ENCODE data around the gene PIGZ. TPM values are rescaled to one million over a fixed set of nuclear protein-coding genes. Genes with fewer than 3 reads are reported as not detected.

The PIGZ gene
- total and polyA plus RNA-seq, 2 donors from 2014 or later, result 1.4 to 3.5 TPM

DNA sequence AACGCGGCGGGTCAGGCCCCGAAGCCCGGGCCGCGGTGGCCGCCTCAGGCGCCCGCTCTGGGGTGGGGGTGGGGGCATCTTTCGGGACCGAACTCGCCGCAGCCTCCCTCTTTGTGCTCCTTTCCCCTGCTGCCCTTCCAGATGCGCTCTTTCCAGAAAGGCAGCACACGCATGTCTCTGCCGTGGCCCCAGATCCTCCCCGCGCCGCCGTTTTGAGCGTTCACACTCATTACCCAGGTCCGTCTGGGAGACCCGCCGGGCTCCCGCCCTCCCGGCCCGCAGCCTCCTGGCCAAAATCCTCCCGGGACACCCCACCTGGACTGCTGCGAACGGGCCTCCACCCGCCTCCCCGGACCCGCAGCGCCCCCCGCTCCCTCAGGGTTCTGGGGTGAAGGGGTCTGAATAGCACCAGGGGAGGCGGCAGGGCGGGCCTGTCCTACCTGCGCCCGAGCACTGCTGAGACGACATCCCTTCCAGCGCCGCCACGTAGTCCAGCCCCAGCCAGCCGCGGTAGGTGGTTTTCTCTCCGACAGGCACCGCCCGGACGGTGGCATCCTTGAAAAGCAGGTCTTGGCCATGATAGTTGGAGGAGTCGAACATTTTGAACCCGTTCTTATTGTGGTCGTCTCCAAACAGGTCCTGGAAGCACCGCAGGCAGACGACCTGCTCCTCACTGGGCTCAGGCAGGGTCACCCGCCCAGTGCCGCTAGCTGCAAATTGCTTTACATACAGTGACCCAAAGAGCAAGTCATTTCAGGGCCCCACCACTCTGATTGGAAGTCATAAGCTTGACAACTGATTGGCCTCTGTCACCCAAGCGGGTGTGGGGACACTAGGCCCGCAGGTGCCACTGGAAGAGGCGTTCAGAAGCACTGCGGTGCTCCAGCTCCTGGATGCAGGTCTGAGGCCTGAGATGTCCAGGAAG lies 35.1 kb upstream of the PIGZ start:
- peaks cover 0 to 3% (median 0%) of the 10 kb centered on the region in 3 donors for H3K4me1 ChIP-seq (ENCODE audit: control insufficient read depth in 2 of 3, insufficient read depth in 2 of 3, low read depth in 1 of 3, low read length in 3 of 3)
- H3K27me3 ChIP-seq (ENCODE audit: control insufficient read depth, insufficient read depth, low read length), result no peaks in the 10 kb centered on the region
- FAIRE-seq, result no peak
- no peak overlapping the region for H3K9ac ChIP-seq (ENCODE audit: low read length in 3 of 3)
- peak; percentile 33 to 79 (median 51) for DNase-seq
- TF ChIP-seq, protein P1, sequence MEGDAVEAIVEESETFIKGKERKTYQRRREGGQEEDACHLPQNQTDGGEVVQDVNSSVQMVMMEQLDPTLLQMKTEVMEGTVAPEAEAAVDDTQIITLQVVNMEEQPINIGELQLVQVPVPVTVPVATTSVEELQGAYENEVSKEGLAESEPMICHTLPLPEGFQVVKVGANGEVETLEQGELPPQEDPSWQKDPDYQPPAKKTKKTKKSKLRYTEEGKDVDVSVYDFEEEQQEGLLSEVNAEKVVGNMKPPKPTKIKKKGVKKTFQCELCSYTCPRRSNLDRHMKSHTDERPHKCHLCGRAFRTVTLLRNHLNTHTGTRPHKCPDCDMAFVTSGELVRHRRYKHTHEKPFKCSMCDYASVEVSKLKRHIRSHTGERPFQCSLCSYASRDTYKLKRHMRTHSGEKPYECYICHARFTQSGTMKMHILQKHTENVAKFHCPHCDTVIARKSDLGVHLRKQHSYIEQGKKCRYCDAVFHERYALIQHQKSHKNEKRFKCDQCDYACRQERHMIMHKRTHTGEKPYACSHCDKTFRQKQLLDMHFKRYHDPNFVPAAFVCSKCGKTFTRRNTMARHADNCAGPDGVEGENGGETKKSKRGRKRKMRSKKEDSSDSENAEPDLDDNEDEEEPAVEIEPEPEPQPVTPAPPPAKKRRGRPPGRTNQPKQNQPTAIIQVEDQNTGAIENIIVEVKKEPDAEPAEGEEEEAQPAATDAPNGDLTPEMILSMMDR (IDR thresholded peaks at IDR 0.05; ENCODE audit: borderline replicate concordance, extremely low read depth, insufficient read depth), result no peak
- H3K9me3 ChIP-seq (ENCODE audit: control insufficient read depth in 2 of 3, insufficient read depth in 1 of 3, low read length in 3 of 3), result no peaks in the 10 kb centered on the region
- peak overlapping the region; percentile 34 to 49 (median 46) for H3K4me3 ChIP-seq (ENCODE audit: low read length in 3 of 3)
- intact Hi-C loops (cut with DNase I), result no loop called here
- no peak overlapping the region for H3K27ac ChIP-seq (ENCODE audit: low read depth in 2 of 2, low read length in 2 of 2)
- no peaks in the 10 kb centered on the region for H3K36me3 ChIP-seq (ENCODE audit: control insufficient read depth in 2 of 3, insufficient read depth in 3 of 3, low read length in 3 of 3)

DNA sequence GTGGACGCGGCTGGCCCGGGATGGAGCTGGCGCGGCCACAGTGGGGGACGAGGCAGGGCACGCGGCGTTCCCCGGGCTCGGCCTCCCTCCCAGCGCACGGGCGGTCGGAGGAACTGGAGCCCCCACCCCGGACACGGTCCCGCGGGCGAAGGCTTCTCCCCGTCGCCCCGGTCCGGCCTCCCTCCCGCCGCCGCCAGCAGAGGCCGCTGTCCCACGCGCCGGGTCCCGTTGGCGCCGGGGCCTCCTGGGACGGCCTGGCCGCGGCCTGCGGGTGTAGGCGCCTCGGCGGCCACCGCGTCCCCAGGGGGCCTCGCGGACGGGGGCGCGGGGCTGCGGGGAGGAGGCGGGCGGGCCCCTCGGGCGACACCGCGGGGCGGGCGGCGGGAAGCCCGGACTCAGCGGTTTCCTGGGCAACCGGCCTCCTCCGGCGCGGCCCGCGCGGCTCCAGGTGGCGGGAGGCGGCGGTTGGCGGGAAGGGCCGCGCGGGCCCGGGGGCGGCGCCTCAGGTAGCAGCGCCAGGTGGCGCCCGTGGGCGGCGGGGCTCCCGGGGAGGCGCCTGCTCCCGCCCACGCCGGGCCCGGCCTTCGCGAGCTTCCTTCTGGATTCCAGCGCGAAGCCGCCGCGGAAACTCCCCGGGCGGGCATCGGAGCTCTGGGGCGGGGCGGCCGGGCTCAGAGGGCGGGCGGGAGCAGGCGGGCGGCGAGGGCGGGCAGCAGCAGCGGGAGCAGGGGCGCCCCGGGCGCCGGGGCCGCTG lies 34.2 kb upstream of the PIGZ start:
- TF ChIP-seq, protein P1 (IDR thresholded peaks at IDR 0.05; ENCODE audit: borderline replicate concordance, extremely low read depth, insufficient read depth), result peak; percentile 76
- Histone ChIP-seq H3K4me3 (ENCODE audit: low read length in 3 of 3) (peak overlapping the region in 1 of 3 donors; percentile 59), H3K36me3 (ENCODE audit: control insufficient read depth in 2 of 3, insufficient read depth in 3 of 3, low read length in 3 of 3) (no peaks in the 10 kb centered on the region), H3K9me3 (ENCODE audit: control insufficient read depth in 2 of 3, insufficient read depth in 1 of 3, low read length in 3 of 3) (no peaks in the 10 kb centered on the region), H3K27ac (ENCODE audit: low read depth in 2 of 2, low read length in 2 of 2) (peak overlapping the region; percentile 32 to 60), H3K4me1 (ENCODE audit: control insufficient read depth in 2 of 3, insufficient read depth in 2 of 3, low read depth in 1 of 3, low read length in 3 of 3) (peaks cover 0 to 3% (median 0%) of the 10 kb centered on the region in 3 donors), H3K27me3 (ENCODE audit: control insufficient read depth, insufficient read depth, low read length) (no peaks in the 10 kb centered on the region), H3K9ac (ENCODE audit: low read length in 3 of 3) (peak overlapping the region in 1 of 3 donors; percentile 40)
- FAIRE-seq (no peak), DNase-seq (peak; percentile 74 to 94 (median 83))
- intact Hi-C loops (cut with DNase I), result no loop called here

DNA sequence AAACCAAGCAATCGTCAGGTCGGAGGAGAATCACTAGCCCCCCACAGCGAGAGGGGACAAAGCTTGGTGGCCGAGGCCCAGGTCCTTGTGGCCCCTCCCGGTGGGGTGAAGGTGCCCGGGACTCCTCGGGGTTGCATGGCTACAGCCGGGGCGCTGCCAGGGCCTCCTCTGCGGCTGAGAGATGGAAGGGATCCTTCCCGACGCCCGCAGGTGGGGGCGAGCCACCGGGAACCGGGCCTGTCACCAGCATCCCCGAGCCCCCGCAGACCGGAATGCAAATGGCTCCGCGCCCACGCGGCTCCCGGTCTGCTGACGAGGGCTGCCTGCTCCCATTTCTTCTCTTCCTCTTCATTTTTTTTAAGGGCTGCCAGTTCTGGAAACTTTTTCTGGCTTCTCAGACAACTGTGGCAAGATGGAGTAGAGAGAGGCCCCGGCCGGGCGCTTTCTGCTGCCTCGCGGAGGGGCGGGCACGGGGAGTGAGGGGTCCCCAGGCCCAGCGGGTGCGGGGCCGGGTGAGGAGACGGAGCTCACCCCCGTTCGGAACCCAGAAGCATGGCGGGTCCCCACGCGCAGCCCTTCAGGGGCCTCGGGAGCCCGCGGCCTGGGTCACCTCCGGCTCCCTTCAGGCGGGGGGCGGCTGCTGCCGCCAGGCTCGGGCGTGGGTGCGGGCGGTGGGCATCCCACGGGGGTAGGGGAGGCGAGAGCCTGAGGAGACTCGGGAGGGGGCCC lies 33.5 kb upstream of the PIGZ start:
- Histone ChIP-seq H3K36me3 (ENCODE audit: control insufficient read depth in 2 of 3, insufficient read depth in 3 of 3, low read length in 3 of 3) (no peaks in the 10 kb centered on the region), H3K9ac (ENCODE audit: low read length in 3 of 3) (peak overlapping the region in 1 of 3 donors; percentile 40), H3K9me3 (ENCODE audit: control insufficient read depth in 2 of 3, insufficient read depth in 1 of 3, low read length in 3 of 3) (no peaks in the 10 kb centered on the region), H3K27me3 (ENCODE audit: control insufficient read depth, insufficient read depth, low read length) (no peaks in the 10 kb centered on the region), H3K27ac (ENCODE audit: low read depth in 2 of 2, low read length in 2 of 2) (peak overlapping the region; percentile 32 to 60), H3K4me1 (ENCODE audit: control insufficient read depth in 2 of 3, insufficient read depth in 2 of 3, low read depth in 1 of 3, low read length in 3 of 3) (peaks cover 0 to 3% (median 0%) of the 10 kb centered on the region in 3 donors), H3K4me3 (ENCODE audit: low read length in 3 of 3) (peak overlapping the region in 1 of 3 donors; percentile 59)
- intact Hi-C loops (cut with DNase I), result no loop called here
- FAIRE-seq, result no peak
- TF ChIP-seq, protein P1 (IDR thresholded peaks at IDR 0.05; ENCODE audit: borderline replicate concordance, extremely low read depth, insufficient read depth), result no peak
- peak; percentile 41 to 84 (median 58) for DNase-seq

Data from kidney (tissue), 14 donors.